A549 (cell line): ENCODE data around the gene YBEY. TPM values are rescaled to one million over a fixed set of nuclear protein-coding genes. Genes with fewer than 3 reads are reported as not detected.

Experiments
- MYC ChIP-seq: IDR thresholded peaks from 2 replicates; pipeline ENCODE4 v1.6.1; 2012; ENCODE audit warnings: mild to moderate bottlenecking, inconsistent platforms, low read length, improper control_type of control experiment, borderline replicate concordance
- NPAS2 ChIP-seq: fragments of 250-450 bp; sonication (Bioruptor Pico); IDR thresholded peaks from 2 replicates; pipeline ENCODE4 v1.8.0; 2022; ENCODE audit warnings: mild to moderate bottlenecking, moderate library complexity, borderline replicate concordance
- SMC3 ChIP-seq: fragments of >200 bp; sonication (Bioruptor Twin); formaldehyde crosslinking; IDR thresholded peaks from 3 replicates; pipeline ENCODE4 v1.6.1; 2018; ENCODE audit warnings: inconsistent platforms
- polyA plus RNA-seq, 4 experiments: library from polyadenylated mRNA; depleted of rRNA in 3 of 4; stranded (reverse); fragments of >200 nt; fragmentation: RNase III in 1 of 4; extraction: RNeasy Plus Mini Kit Qiagen cat#74134 plus additional on column Dnase treatment in 1 of 4; gene quantifications; 2 replicates in 3 of 4; 3 replicates in 1 of 4; pipeline ENCODE4 v1.2.3, GENCODE V29; 2011 to 2017
- TF ChIP-seq, protein P1 (sequence below): fragments of >200 bp; sonication (Bioruptor Twin); formaldehyde crosslinking; IDR thresholded peaks from 2 replicates; pipeline ENCODE4 v1.6.1; 2016
- TF ChIP-seq, protein P2 (sequence below): fragments of 250-450 bp; sonication (Bioruptor Pico); IDR thresholded peaks from 2 replicates; pipeline ENCODE4 v1.5.0; 2021; ENCODE audit warnings: mild to moderate bottlenecking, moderate library complexity, borderline replicate concordance
- TF ChIP-seq, protein P3 (sequence below): fragments of 450-650 bp; IDR thresholded peaks from 2 replicates; pipeline ENCODE4 v1.6.1; 2014; ENCODE audit warnings: antibody characterized with exemption

YBEY gene
- polyA plus RNA-seq, 2 of the 4 experiments (the other 2 are of a cell fraction) = 31.8 to 45.4 TPM

DNA sequence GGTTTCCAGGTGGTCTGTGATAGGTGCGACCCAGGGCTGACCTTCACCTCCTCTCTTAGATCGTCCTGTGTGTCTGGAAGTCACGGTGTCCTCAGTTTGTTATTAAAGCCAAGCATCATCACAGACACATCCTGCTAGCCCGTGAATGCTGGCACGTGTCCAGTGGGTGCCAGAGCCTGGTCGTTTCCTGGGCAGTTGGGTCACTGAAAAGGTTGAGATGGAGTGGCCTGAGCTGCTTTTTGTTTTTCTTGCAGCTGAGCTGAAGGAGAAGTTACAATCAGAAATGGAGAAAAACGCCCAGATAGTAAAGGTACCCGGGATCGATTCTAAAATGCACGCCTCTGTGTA is 61.0 kb downstream of the YBEY start (continued):
- TF ChIP-seq NPAS2 (CRISPR knock-in tag) (no peak), SMC3 (no peak), MYC (no peak)
- TF ChIP-seq, protein P1, sequence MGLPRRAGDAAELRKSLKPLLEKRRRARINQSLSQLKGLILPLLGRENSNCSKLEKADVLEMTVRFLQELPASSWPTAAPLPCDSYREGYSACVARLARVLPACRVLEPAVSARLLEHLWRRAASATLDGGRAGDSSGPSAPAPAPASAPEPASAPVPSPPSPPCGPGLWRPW = no peak
- TF ChIP-seq, protein P2, sequence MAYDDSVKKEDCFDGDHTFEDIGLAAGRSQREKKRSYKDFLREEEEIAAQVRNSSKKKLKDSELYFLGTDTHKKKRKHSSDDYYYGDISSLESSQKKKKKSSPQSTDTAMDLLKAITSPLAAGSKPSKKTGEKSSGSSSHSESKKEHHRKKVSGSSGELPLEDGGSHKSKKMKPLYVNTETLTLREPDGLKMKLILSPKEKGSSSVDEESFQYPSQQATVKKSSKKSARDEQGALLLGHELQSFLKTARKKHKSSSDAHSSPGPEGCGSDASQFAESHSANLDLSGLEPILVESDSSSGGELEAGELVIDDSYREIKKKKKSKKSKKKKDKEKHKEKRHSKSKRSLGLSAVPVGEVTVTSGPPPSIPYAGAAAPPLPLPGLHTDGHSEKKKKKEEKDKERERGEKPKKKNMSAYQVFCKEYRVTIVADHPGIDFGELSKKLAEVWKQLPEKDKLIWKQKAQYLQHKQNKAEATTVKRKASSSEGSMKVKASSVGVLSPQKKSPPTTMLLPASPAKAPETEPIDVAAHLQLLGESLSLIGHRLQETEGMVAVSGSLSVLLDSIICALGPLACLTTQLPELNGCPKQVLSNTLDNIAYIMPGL (CRISPR knock-in tag) = no peak
- TF ChIP-seq, protein P3, sequence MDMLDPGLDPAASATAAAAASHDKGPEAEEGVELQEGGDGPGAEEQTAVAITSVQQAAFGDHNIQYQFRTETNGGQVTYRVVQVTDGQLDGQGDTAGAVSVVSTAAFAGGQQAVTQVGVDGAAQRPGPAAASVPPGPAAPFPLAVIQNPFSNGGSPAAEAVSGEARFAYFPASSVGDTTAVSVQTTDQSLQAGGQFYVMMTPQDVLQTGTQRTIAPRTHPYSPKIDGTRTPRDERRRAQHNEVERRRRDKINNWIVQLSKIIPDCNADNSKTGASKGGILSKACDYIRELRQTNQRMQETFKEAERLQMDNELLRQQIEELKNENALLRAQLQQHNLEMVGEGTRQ = no peak

Other genes starting within 250 kb of the YBEY start
- gene COL6A2, start 188.2 kb upstream of the YBEY start, polyA plus RNA-seq (2011; rRNA removed) = 2.3 and 2.5 TPM in 2 replicates
- gene COL6A2, start 188.2 kb upstream of the YBEY start, polyA plus RNA-seq (2017; fragmentation: RNase III; extraction: RNeasy Plus Mini Kit Qiagen cat#74134 plus additional on column Dnase treatment) = 13.0 to 16.5 TPM (median 13.1 TPM) in 3 replicates
- not detected in 2 replicates for gene FTCD, start 130.8 kb upstream of the YBEY start, polyA plus RNA-seq (2011; rRNA removed)
- gene FTCD, start 130.8 kb upstream of the YBEY start, polyA plus RNA-seq (2017; fragmentation: RNase III; extraction: RNeasy Plus Mini Kit Qiagen cat#74134 plus additional on column Dnase treatment) = not detected in 3 replicates
- gene SPATC1L, start 101.9 kb upstream of the YBEY start, polyA plus RNA-seq (2011; rRNA removed) = not detected in 2 replicates
- gene SPATC1L, start 101.9 kb upstream of the YBEY start, polyA plus RNA-seq (2017; fragmentation: RNase III; extraction: RNeasy Plus Mini Kit Qiagen cat#74134 plus additional on column Dnase treatment) = 0.08 to 0.14 TPM in 2 of 3 replicates, not detected in the other
- gene LSS, start 57.6 kb upstream of the YBEY start, polyA plus RNA-seq (2011; rRNA removed) = 9.5 and 13.2 TPM in 2 replicates
- 13.1 to 22.0 TPM (median 19.7 TPM) in 3 replicates for gene LSS, start 57.6 kb upstream of the YBEY start, polyA plus RNA-seq (2017; fragmentation: RNase III; extraction: RNeasy Plus Mini Kit Qiagen cat#74134 plus additional on column Dnase treatment)
- gene MCM3AP, start 731 bp upstream of the YBEY start, polyA plus RNA-seq (2011; rRNA removed) = 43.6 and 45.3 TPM in 2 replicates
- 38.2 to 42.9 TPM (median 41.2 TPM) in 3 replicates for gene MCM3AP, start 731 bp upstream of the YBEY start, polyA plus RNA-seq (2017; fragmentation: RNase III; extraction: RNeasy Plus Mini Kit Qiagen cat#74134 plus additional on column Dnase treatment)
- 3.2 TPM in 2 replicates for gene C21orf58, start 37.5 kb downstream of the YBEY start, polyA plus RNA-seq (2011; rRNA removed)
- 7.4 to 8.7 TPM (median 8.5 TPM) in 3 replicates for gene C21orf58, start 37.5 kb downstream of the YBEY start, polyA plus RNA-seq (2017; fragmentation: RNase III; extraction: RNeasy Plus Mini Kit Qiagen cat#74134 plus additional on column Dnase treatment)
- gene PCNT, start 37.8 kb downstream of the YBEY start, polyA plus RNA-seq (2011; rRNA removed) = 11.1 and 11.5 TPM in 2 replicates
- gene PCNT, start 37.8 kb downstream of the YBEY start, polyA plus RNA-seq (2017; fragmentation: RNase III; extraction: RNeasy Plus Mini Kit Qiagen cat#74134 plus additional on column Dnase treatment) = 13.3 to 15.5 TPM (median 14.6 TPM) in 3 replicates
- gene DIP2A, start 172.5 kb downstream of the YBEY start, polyA plus RNA-seq (2011; rRNA removed) = 18.0 and 18.4 TPM in 2 replicates
- gene DIP2A, start 172.5 kb downstream of the YBEY start, polyA plus RNA-seq (2017; fragmentation: RNase III; extraction: RNeasy Plus Mini Kit Qiagen cat#74134 plus additional on column Dnase treatment) = 12.1 to 13.8 TPM (median 13.3 TPM) in 3 replicates